PC-9 (cell line): ENCODE data around the gene RBMS1. TPM values are rescaled to one million over a fixed set of nuclear protein-coding genes. Genes with fewer than 3 reads are reported as not detected.

ENCODE experiments used
- BruUV-seq: library from RNA; stranded (reverse); fragments of 400-500 nt; replicated peaks from 2 replicates; lab custom pipeline; 2021; lab: Mats Ljungman, UMichigan
- CTCF ChIA-PET: fragments of 300-600 bp; sonication (Branson Sonifier 250); formaldehyde crosslinking; loops from one replicate; lab custom pipeline; 2022; ENCODE audit warnings: antibody characterized with exemption; lab: Charles Lee
- POLR2A ChIA-PET: fragments of 300-600 bp; sonication (Branson Sonifier 250); formaldehyde crosslinking; loops from one replicate; lab custom pipeline; 2022; ENCODE audit warnings: antibody characterized with exemption; ENCODE audit not compliant: unreplicated experiment; lab: Charles Lee
- DNase-seq, 2 experiments: peaks; one replicate each; pipeline versions ENCODE4 v3.0.0 to v3.0.0-alpha.2; 2015 to 2022; ENCODE audit warnings: mixed read lengths in 1 of 2
- H2AFZ ChIP-seq: fragments of 200-600 bp; sonication (generic); 2 replicates; pipeline ENCODE4 v1.8.1; 2017; ENCODE audit warnings: antibody characterized with exemption
- H3F3A ChIP-seq: fragments of 200-600 bp; sonication (generic); 2 replicates; pipeline ENCODE4 v1.8.1; 2017; ENCODE audit warnings: antibody characterized with exemption, mild to moderate bottlenecking, low read depth; ENCODE audit not compliant: insufficient read depth
- H3K27ac ChIP-seq: fragments of 200-600 bp; sonication (generic); 2 replicates; pipeline ENCODE4 v1.6.1; 2016; ENCODE audit warnings: mixed run types
- H3K27me3 ChIP-seq: fragments of 200-600 bp; sonication (generic); 2 replicates; pipeline ENCODE4 v1.6.1; 2016; ENCODE audit warnings: low read depth, mixed run types; ENCODE audit not compliant: insufficient read depth
- H3K36me3 ChIP-seq: fragments of 200-600 bp; sonication (generic); 2 replicates; pipeline ENCODE4 v1.6.1; 2016; ENCODE audit warnings: low read depth, mixed run types
- H3K4me1 ChIP-seq: fragments of 200-600 bp; sonication (generic); replicated peaks from 2 replicates; pipeline ENCODE4 v1.6.1; 2016; ENCODE audit warnings: mixed run types; ENCODE audit not compliant: insufficient read depth
- H3K4me2 ChIP-seq: fragments of 200-600 bp; sonication (generic); 2 replicates; pipeline ENCODE4 v1.6.1; 2017; ENCODE audit warnings: mixed run types
- H3K4me3 ChIP-seq: fragments of 200-600 bp; sonication (generic); 2 replicates; pipeline ENCODE4 v1.6.1; 2016; ENCODE audit warnings: mixed run types
- H3K79me2 ChIP-seq: fragments of 200-600 bp; sonication (generic); 2 replicates; pipeline ENCODE4 v1.6.1; 2017; ENCODE audit warnings: low read depth, mixed run types
- H3K9me2 ChIP-seq: fragments of 200-600 bp; sonication (generic); 2 replicates; pipeline ENCODE4 v1.8.1; 2017; ENCODE audit warnings: mild to moderate bottlenecking; ENCODE audit not compliant: insufficient read depth
- H3K9me3 ChIP-seq: fragments of 200-600 bp; sonication (generic); 2 replicates; pipeline ENCODE4 v1.8.1; 2016; ENCODE audit warnings: low read depth; ENCODE audit not compliant: insufficient read depth
- H4K20me1 ChIP-seq: fragments of 200-600 bp; sonication (generic); 2 replicates; pipeline ENCODE4 v1.8.1; 2017; ENCODE audit not compliant: insufficient read depth
- CTCF ChIP-seq: fragments of 200-600 bp; sonication (generic); conservative IDR thresholded peaks from 2 replicates; pipeline ENCODE4 v1.6.1; 2017; ENCODE audit warnings: mixed run types, antibody characterized with exemption, mild to moderate bottlenecking, moderate library complexity
- EZH2 ChIP-seq: fragments of 200-600 bp; sonication (generic); IDR thresholded peaks from 2 replicates; pipeline ENCODE4 v1.8.0; 2017; ENCODE audit warnings: antibody characterized with exemption, low read depth
- intact Hi-C: fragments of 100-400 bp; cut with micrococcal nuclease; formaldehyde crosslinking; loops from one replicate; pipeline ENCODE4 v1.10.0; 2022; ENCODE audit not compliant: unreplicated experiment
- total RNA-seq: library from RNA; stranded (reverse); gene quantifications from 2 replicates; pipeline ENCODE4 v1.2.3, GENCODE V29; 2021

RBMS1 gene
- total RNA-seq, 1 experiment from 2014 or later = 65.1 TPM

- CTCF ChIA-PET = no interaction called here
- Histone ChIP-seq H3K9me3 (no peaks in the 10 kb centered on the region), H3K4me1 (peaks cover 26% of the 10 kb centered on the region), H3F3A (no peaks in the 10 kb centered on the region), H2AFZ (no peak overlapping the region), H3K4me2 (no peak overlapping the region), H3K36me3 (no peaks in the 10 kb centered on the region), H3K27ac (no peak overlapping the region), H3K27me3 (no peaks in the 10 kb centered on the region), H4K20me1 (no peaks in the 10 kb centered on the region), H3K9me2 (no peaks in the 10 kb centered on the region), H3K79me2 (peaks cover 79% of the 10 kb centered on the region), H3K4me3 (no peak overlapping the region)
- no peak for DNase-seq
- POLR2A ChIA-PET = interaction anchor here (0.5 to 0.6 kb wide), 2 partner anchors 96 to 914 kb away, joined by 3 to 5 read pairs; no protein-coding TSS in a partner anchor
- intact Hi-C loops = no loop called here
- BruUV-seq = no TSS peak
- TF ChIP-seq CTCF (no peak), EZH2 (no peak)
These were observed 154.5 kb downstream of the RBMS1 start for GRCh38 chr2:160338901-160339685.

- peak; percentile 35 to 46 for DNase-seq
- Histone ChIP-seq H3K4me3 (no peak overlapping the region), H4K20me1 (no peaks in the 10 kb centered on the region), H3K27ac (no peak overlapping the region), H3K4me1 (peaks cover 33% of the 10 kb centered on the region), H3K9me3 (no peaks in the 10 kb centered on the region), H2AFZ (no peak overlapping the region), H3K4me2 (peak overlapping the region; percentile 16; the same call in 1 of the 2 replicates), H3K79me2 (peaks cover 78% of the 10 kb centered on the region), H3K27me3 (no peaks in the 10 kb centered on the region), H3K36me3 (no peaks in the 10 kb centered on the region), H3F3A (no peaks in the 10 kb centered on the region), H3K9me2 (no peaks in the 10 kb centered on the region)
- ChIA-PET POLR2A (interaction anchor here (0.7 kb wide), 1 partner anchor 276 kb away, joined by 24 read pairs; no protein-coding TSS in a partner anchor), CTCF (interaction anchor here (0.6 to 1.0 kb wide), 2 partner anchors 13 to 24 kb away, joined by 3 to 5 read pairs; no protein-coding TSS in a partner anchor)
- no peak for TF ChIP-seq EZH2
- intact Hi-C loops = no loop called here
- BruUV-seq = no TSS peak
These were observed 155.9 kb downstream of the RBMS1 start for GRCh38 chr2:160337728-160338127.

- Histone ChIP-seq H3K4me2 (no peak overlapping the region), H3K9me2 (no peaks in the 10 kb centered on the region), H3K4me1 (peaks cover 33% of the 10 kb centered on the region), H3K4me3 (no peak overlapping the region), H3K27me3 (no peaks in the 10 kb centered on the region), H3K9me3 (no peaks in the 10 kb centered on the region), H2AFZ (no peak overlapping the region), H4K20me1 (no peaks in the 10 kb centered on the region), H3K27ac (no peak overlapping the region), H3K36me3 (no peaks in the 10 kb centered on the region), H3F3A (no peaks in the 10 kb centered on the region), H3K79me2 (peaks cover 76% of the 10 kb centered on the region)
- CTCF ChIA-PET = no interaction called here
- POLR2A ChIA-PET = no interaction called here
- intact Hi-C loops = no loop called here
- no TSS peak for BruUV-seq
- TF ChIP-seq EZH2 (no peak), CTCF (no peak)
- no peak for DNase-seq
These were observed 157.0 kb downstream of the RBMS1 start for GRCh38 chr2:160336635-160337034.
